Endothelial cell of umbilical vein (primary cell): Measurements from ENCODE around the gene HMGCS1.

Source experiments
- POLR2A ChIP-seq: IDR thresholded peaks from 2 replicates; pipeline ENCODE4 v1.6.1; 2012; ENCODE audit warnings: low read depth, mild to moderate bottlenecking, control low read depth, low read length
- POLR2AphosphoS5 ChIP-seq: IDR thresholded peaks from 2 replicates; pipeline ENCODE4 v1.6.1; 2012; ENCODE audit warnings: low read depth, mild to moderate bottlenecking, control low read depth, low read length, moderate library complexity; ENCODE audit not compliant: insufficient read depth
- TF ChIP-seq, protein P1 (sequence below), 2 donors: IDR thresholded peaks; 1 replicate in 1 of 2; 2 replicates in 1 of 2; pipeline ENCODE4 v1.5.1; 2011; ENCODE audit warnings: low read length in 2 of 2, mild to moderate bottlenecking in 2 of 2, moderate library complexity in 2 of 2, control low read depth in 1 of 2, inconsistent platforms in 1 of 2, low read depth in 1 of 2; ENCODE audit not compliant: insufficient read depth in 1 of 2; ENCODE audit errors: extremely low read depth in 1 of 2

DNA sequence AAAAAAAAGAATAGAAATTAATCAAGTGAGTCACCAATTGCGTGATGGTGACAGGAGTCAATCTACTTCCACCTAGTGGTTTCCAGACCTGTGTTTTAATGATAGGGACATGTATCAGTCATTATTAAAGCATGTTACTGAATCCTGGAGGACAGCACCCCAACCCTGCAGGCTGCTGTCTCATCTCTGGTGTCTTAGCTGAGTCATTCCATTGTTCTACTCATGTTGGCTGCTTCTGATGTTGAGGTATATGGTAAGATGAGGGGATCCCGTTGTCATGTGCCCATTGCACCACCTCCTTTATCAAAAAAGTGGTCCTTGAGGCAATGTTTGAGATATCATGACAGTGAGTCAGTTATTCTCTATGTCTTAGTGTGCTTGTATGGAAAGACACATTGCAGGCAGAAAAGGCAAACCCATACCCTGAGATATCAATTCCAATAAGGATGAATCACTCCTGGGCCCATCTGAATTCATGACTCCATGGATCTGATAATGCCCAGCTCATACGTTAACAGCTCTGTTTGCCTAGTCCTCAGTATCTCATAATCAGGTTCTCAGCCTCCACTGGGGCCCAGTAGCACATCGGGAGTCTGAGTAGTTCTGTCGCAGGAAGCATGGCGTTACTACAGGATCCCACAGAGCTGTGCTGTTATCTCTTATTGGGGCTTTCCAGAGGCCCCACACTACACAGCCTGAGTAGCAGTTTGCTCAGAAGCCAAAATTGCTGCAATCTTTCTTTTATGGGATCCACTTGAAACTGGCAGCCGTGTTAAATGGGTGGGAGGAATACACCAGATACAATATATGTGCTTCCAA, 31.2 kb downstream of the HMGCS1 start:
- no peak for TF ChIP-seq POLR2AphosphoS5
- TF ChIP-seq, protein P1, sequence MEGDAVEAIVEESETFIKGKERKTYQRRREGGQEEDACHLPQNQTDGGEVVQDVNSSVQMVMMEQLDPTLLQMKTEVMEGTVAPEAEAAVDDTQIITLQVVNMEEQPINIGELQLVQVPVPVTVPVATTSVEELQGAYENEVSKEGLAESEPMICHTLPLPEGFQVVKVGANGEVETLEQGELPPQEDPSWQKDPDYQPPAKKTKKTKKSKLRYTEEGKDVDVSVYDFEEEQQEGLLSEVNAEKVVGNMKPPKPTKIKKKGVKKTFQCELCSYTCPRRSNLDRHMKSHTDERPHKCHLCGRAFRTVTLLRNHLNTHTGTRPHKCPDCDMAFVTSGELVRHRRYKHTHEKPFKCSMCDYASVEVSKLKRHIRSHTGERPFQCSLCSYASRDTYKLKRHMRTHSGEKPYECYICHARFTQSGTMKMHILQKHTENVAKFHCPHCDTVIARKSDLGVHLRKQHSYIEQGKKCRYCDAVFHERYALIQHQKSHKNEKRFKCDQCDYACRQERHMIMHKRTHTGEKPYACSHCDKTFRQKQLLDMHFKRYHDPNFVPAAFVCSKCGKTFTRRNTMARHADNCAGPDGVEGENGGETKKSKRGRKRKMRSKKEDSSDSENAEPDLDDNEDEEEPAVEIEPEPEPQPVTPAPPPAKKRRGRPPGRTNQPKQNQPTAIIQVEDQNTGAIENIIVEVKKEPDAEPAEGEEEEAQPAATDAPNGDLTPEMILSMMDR (IDR thresholded peaks at IDR 0.05; ENCODE audit: extremely low read depth in 1 of 2, insufficient read depth in 1 of 2, low read depth in 1 of 2, low read length in 2 of 2): no peak
- TF ChIP-seq POLR2A: no peak
